Measurements from ENCODE around the gene C16orf87. TPM values are rescaled to one million over a fixed set of nuclear protein-coding genes. Genes with fewer than 3 reads are reported as not detected.
"Not testable (repeated sequence)": the region's sequence is repeated elsewhere in the genome, so short reads cannot be mapped to it uniquely, and the experiment has no call there.

The C16orf87 gene
- total RNA-seq, 1 experiment from 2014 or later = 8.7 TPM

GRCh38 chr16:46787909-46788308 is 43.1 kb downstream of the C16orf87 start:
- TF ChIP-seq SIN3A (IDR thresholded peaks at IDR 0.05; ENCODE audit: borderline replicate concordance, insufficient read depth, low read depth, low read length) (no peak), TCF7L2 (IDR thresholded peaks at IDR 0.05; ENCODE audit: low read depth, low read length) (no peak), CTCF (IDR thresholded peaks at IDR 0.05) (no peak), REST (IDR thresholded peaks at IDR 0.05; ENCODE audit: insufficient read depth in 1 of 2, low read depth in 2 of 2, low read length in 1 of 2) (no peak), POLR2AphosphoS5 (IDR thresholded peaks at IDR 0.05; ENCODE audit: low read depth, low read length) (no peak)
- no peak overlapping the region for H3K27ac ChIP-seq (ENCODE audit: low read length)
- ATAC-seq = no peak
- H3K27me3 ChIP-seq (ENCODE audit: control insufficient read depth, insufficient read depth, low read length) = no peaks in the 10 kb centered on the region
- ChIA-PET POLR2A (no interaction called here), CTCF (no interaction called here)
- DNase-seq (ENCODE audit: low read depth, low spot score) = no peak
- intact Hi-C loops (cut with micrococcal nuclease; ENCODE audit: unreplicated experiment) = no loop called here
- in situ Hi-C loops (cut with HindIII; ENCODE audit: low pct_unique_long_range_greater_than_20kb, low sequenced_read_pairs) = no loop called here
- no TSS peak for BruUV-seq (replicated peaks)
- H3K36me3 ChIP-seq (ENCODE audit: control insufficient read depth, insufficient read depth, low read length) = no peaks in the 10 kb centered on the region
- H3K9me3 ChIP-seq (ENCODE audit: control insufficient read depth, insufficient read depth, low read depth, low read length) = no peaks in the 10 kb centered on the region; the same call in 1 of the 2 replicates
- H3K4me3 ChIP-seq (ENCODE audit: low read depth in 2 of 2, low read length in 2 of 2) = no peak overlapping the region
- H3K4me1 ChIP-seq (ENCODE audit: control insufficient read depth, insufficient read depth, low read length) = no peaks in the 10 kb centered on the region; the same call in 1 of the 2 replicates

- DNase-seq (ENCODE audit: low read depth, low spot score) (no peak), ATAC-seq (no peak)
- H3K9me3 ChIP-seq (ENCODE audit: control insufficient read depth, insufficient read depth, low read depth, low read length) = no peaks in the 10 kb centered on the region; the same call in 1 of the 2 replicates
- POLR2A ChIA-PET = no interaction called here
- CTCF ChIA-PET = no interaction called here
- no peaks in the 10 kb centered on the region for H3K27me3 ChIP-seq (ENCODE audit: control insufficient read depth, insufficient read depth, low read length)
- no peak overlapping the region for H3K4me3 ChIP-seq (ENCODE audit: low read depth in 2 of 2, low read length in 2 of 2)
- H3K27ac ChIP-seq (ENCODE audit: low read length) = no peak overlapping the region
- H3K4me1 ChIP-seq (ENCODE audit: control insufficient read depth, insufficient read depth, low read length) = no peaks in the 10 kb centered on the region; the same call in 1 of the 2 replicates
- TF ChIP-seq TCF7L2 (IDR thresholded peaks at IDR 0.05; ENCODE audit: low read depth, low read length) = no peak
- TF ChIP-seq REST (IDR thresholded peaks at IDR 0.05; ENCODE audit: insufficient read depth in 1 of 2, low read depth in 2 of 2, low read length in 1 of 2) = no peak
- TF ChIP-seq CTCF (IDR thresholded peaks at IDR 0.05) = no peak
- TF ChIP-seq POLR2AphosphoS5 (IDR thresholded peaks at IDR 0.05; ENCODE audit: low read depth, low read length) = no peak
- TF ChIP-seq SIN3A (IDR thresholded peaks at IDR 0.05; ENCODE audit: borderline replicate concordance, insufficient read depth, low read depth, low read length) = no peak
- no TSS peak for BruUV-seq (replicated peaks)
- no peaks in the 10 kb centered on the region for H3K36me3 ChIP-seq (ENCODE audit: control insufficient read depth, insufficient read depth, low read length)
- intact Hi-C loops (cut with micrococcal nuclease; ENCODE audit: unreplicated experiment) (no loop called here), in situ Hi-C loops (cut with HindIII; ENCODE audit: low pct_unique_long_range_greater_than_20kb, low sequenced_read_pairs) (no loop called here)
Measured at GRCh38 chr16:46785076-46785845, 45.7 kb downstream of the C16orf87 start.

- ATAC-seq; H3K36me3 ChIP-seq (ENCODE audit: control insufficient read depth, insufficient read depth, low read length); in situ Hi-C loops (cut with HindIII; ENCODE audit: low pct_unique_long_range_greater_than_20kb, low sequenced_read_pairs); H3K27ac ChIP-seq (ENCODE audit: low read length); H3K9me3 ChIP-seq (ENCODE audit: control insufficient read depth, insufficient read depth, low read depth, low read length); intact Hi-C loops (cut with micrococcal nuclease; ENCODE audit: unreplicated experiment); H3K4me3 ChIP-seq (ENCODE audit: low read depth in 2 of 2, low read length in 2 of 2); CTCF ChIA-PET; BruUV-seq (replicated peaks); POLR2A ChIA-PET; DNase-seq (ENCODE audit: low read depth, low spot score); H3K27me3 ChIP-seq (ENCODE audit: control insufficient read depth, insufficient read depth, low read length); H3K4me1 ChIP-seq (ENCODE audit: control insufficient read depth, insufficient read depth, low read length): not testable (repeated sequence)
Measured at GRCh38 chr16:46784569-46784968, 46.4 kb downstream of the C16orf87 start.

Data from Panc1 (cell line).